GM18520 (cell line): ENCODE measurements around the gene SASH3.

ENCODE experiments used
- ATAC-seq: cut with Tn5 transposase; IDR thresholded peaks from one replicate; pipeline ENCODE4 v1.9.1; 2021; ENCODE audit not compliant: unreplicated experiment

SASH3 gene

DNA sequence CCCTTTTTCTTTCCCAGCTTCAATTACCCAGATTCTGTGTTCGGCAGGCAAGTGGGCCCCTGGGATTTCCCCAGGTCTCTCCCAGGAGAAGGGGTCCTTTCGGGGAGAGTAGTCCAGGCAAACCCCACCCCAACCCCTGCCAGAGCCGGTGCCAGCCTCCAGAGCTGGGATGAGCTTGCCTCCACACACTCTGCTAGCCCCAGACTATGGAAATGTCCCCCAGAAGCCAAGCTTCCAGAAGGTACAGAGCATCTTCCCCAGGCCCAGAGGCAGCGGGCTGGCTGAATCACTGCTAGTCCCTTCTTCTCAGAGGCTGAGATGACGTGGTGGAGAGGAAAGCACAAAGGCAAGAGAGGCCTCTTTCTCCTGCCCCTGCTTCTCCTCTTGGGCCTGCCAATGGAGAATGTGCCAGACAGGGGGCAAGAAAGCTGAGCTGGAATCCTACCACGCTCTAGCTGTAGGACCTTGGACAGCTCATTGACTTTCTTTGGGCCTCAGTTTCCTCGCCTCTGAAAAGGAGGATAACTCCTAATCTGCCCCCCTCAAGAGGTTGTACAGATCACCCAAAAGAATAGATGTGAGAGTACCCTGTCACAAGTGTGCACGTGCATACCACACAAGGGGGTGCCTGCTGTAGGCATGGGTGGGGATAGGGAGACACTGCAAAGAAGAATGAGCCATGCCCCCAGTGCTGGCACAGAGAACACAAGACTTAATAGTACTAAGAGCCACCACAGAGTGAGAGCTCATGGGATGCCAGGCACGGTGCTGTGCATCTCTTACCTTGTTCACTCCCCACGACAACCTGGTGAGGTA, 2.1 kb downstream of the SASH3 start:
- ATAC-seq = no peak

DNA sequence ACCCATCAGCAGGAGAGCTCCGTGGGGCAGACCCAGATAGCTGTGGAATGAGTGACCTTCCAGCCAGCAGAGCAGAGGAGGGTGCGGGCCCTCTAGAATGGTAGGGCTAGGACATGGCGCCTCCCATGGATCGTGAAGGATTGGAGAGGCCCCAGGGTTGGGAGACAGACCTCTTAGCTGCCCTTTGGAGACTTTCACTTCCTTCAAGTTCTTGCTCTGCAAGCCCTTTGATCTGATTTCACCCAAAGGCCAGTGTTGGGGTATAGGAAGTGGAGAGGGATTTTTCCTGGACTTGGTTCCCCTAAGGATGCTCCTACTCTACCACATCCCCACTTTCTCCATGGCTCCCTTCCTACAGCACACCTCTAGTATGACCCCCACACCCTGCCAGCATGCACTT, 3.0 kb downstream of the SASH3 start:
- ATAC-seq = no peak

DNA sequence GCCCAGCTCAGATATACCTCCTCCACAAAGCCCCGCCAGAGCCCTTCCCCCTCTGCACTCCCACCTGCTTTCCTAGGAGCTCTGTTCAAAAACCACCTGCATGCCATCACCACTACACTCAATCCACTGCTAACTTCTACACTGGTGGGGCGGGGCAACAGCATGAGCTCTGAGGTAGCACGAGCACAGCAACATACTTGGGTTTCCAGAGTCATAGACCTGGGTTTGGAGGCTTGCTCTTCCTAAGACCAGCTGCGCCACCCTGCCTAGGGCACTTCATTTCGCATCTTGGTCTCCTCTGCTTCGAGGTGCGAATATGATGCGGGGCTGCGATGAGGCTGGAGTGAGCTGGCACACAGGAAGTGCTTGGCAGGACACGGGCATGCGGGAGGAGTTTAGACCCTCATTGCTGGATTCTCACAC, 3.6 kb downstream of the SASH3 start:
- no peak for ATAC-seq

DNA sequence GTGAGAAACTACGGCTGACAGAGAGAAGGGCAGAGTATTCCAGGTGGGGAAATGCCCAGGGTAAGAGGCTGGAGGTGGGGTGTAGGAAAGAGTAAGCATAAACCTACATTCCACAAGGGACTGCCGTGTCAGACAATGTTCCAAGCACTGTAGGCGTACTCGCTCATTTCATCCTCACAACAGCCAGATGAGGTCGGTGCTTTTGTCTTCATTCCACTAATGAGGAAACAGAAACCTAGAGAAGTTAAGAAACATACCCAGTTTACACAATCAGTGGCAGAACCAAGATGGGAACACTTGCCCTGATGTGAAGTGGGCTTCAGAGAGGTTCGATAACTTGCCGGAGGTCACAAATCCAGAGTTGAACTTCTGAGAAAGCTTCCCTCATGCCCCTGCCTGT, 4.6 kb downstream of the SASH3 start:
- no peak for ATAC-seq

DNA sequence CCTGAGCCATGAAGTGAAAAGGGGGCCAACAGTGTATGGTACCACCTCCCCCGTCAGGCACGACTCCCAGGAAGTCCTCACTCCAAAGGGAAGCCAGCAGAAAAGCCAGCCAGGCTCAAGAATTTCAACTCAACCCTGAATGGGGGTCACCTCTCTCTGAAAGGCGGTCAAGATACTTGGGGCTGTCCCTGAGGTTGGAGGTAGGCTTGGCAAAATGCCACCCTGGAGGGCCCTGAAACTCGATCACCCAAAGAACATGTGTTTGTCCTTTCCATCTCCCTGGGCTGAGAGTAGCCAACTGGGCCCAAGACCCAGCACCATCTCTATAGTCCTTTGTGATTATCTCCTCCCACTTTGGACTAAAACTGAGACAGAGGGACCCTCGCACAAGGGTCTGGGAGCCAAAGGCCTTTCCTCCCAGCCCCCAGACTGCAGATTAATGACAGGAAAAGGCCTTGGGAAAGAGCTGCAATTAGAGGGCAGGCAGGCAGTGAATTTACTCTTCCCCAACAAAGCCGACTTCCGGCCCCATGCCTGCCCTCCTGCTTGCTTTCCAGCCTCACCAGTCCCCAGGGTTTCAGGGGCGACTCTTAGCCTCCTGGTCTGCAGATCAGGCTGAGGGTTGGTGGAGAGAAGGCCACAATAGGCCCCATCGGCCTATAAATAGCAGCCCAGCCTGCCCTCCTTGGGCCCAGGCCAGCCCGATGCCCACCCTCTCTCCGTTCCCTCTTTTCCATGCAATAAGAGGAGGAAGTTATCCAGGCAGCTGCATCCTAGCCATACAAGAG, 5.6 kb downstream of the SASH3 start:
- no peak for ATAC-seq

GRCh38 chrX:129786210-129786651, 6.5 kb downstream of the SASH3 start:
- ATAC-seq = peak; percentile 53

GRCh38 chrX:129787336-129788055, 7.7 kb downstream of the SASH3 start:
- ATAC-seq = no peak

- no peak for ATAC-seq
Observed at GRCh38 chrX:129788527-129788926, 8.8 kb downstream of the SASH3 start.

DNA sequence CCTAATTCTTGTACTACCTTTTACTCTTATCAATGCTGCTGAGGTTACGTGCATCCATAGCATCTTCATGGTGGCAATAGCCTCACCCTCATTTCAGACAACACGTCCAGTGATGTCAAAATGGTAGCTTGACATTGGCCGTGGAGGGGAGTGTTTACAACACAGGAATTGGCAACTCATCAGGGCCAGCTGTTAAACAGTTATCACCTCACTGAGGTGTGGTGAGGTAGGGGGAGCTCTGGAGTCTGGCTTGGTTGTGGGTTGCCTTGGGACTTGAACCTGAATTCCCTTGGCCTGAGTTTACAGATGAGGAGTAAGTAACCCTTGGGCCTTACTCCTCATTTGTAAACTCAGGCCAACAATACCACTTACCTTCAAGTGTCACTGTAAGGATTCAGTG, 10.4 kb downstream of the SASH3 start:
- no peak for ATAC-seq

DNA sequence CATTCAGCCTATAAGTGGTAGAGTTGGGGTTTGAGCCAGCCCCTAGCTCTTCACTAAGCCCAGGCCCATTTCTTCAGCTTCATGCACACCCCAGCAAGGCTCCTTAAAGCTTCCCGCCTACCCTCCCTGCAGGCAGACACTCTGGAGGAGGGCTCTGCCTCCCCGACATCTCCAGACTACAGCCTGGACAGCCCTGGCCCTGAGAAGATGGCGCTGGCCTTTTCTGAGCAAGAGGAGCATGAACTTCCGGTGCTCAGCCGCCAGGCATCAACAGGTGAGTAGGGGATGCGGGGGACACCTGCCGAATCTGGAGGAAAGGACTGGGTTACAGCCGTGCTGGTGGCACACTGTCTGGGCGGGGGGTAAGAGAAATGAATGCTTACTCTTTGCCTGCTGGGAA, 11.1 kb downstream of the SASH3 start:
- ATAC-seq = no peak

GRCh38 chrX:129791336-129791735, 11.6 kb downstream of the SASH3 start:
- no peak for ATAC-seq

GRCh38 chrX:129791961-129792570, 12.3 kb downstream of the SASH3 start:
- no peak for ATAC-seq

- ATAC-seq = no peak
Observed at GRCh38 chrX:129792586-129793291, 13.0 kb downstream of the SASH3 start.

- no peak for ATAC-seq
Observed at GRCh38 chrX:129793604-129794191, 13.9 kb downstream of the SASH3 start.

DNA sequence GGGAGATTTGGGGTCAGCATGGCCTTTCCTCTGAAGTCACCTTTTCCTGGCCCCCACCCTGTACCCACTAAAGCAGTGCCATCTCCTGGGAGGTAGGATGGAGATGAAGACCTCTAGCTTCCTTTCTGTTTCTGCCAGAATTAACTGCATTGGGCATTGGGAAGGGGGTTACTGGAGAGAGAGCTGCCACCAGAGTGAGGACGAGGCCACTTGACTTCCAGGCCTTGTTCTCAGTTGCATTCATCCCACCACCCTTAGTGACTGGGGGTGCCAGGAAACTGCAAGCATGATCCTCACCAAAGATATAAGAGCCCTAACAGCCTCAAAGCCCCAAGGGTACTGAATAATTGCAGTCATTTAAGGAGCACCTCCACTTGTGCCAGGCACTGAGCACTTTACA, 15.8 kb downstream of the SASH3 start:
- ATAC-seq = no peak

GRCh38 chrX:129797251-129797906, 17.6 kb downstream of the SASH3 start:
- ATAC-seq = no peak

- ATAC-seq = no peak
Observed at GRCh38 chrX:129798456-129798855, 18.7 kb downstream of the SASH3 start.

- ATAC-seq = no peak
Observed at GRCh38 chrX:129798888-129799287, 19.1 kb downstream of the SASH3 start.

DNA sequence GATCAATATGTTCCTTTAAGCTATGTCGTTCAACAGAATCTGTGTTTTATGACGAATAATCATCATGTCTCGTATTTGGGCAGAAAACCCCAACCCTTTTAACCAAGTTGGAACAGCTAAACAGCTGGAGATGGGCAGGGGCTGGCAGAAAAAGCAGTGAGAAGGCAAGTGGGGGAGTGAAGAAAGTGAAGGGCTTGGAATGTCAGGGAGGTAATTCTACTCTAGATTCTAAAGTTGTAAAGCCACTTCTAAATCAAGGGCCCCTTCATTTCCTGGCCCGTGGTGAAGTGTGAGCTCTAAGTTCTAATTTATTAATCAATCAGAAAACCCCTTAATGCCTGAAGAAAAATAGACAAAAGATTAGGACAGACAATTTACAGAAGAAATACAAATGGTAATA, 20.4 kb downstream of the SASH3 start:
- no peak for ATAC-seq

- ATAC-seq = no peak
Observed at GRCh38 chrX:129802863-129803262, 23.1 kb downstream of the SASH3 start.
